HCT116 (cell line): Measurements from ENCODE around the gene TMEM247. TPM values are rescaled to one million over a fixed set of nuclear protein-coding genes. Genes with fewer than 3 reads are reported as not detected.

Source experiments
- ATAC-seq: fragments of 200-7000 bp; cut with Tn5 transposase; 2 replicates; pipeline ENCODE4 v1.9.1; 2020; ENCODE audit warnings: mild to moderate bottlenecking, moderate library complexity
- BruUV-seq: library from RNA; stranded (reverse); fragments of 400-500 nt; replicated peaks from 2 replicates; lab custom pipeline; 2021; lab: Mats Ljungman, UMichigan
- CTCF ChIA-PET: fragments of 300-600 bp; sonication (Branson Sonifier 250); formaldehyde crosslinking; loops from one replicate; lab custom pipeline; 2021; ENCODE audit warnings: antibody characterized with exemption; lab: Charles Lee
- POLR2A ChIA-PET: fragments of 300-600, 350-600 bp; sonication (Branson Sonifier 250); formaldehyde crosslinking; loops from one replicate; lab custom pipeline; 2021; ENCODE audit warnings: antibody characterized with exemption; lab: Charles Lee
- RAD21 ChIA-PET, 2 experiments: fragments of 300-600 bp; sonication (Branson Sonifier 250); formaldehyde crosslinking; loops; one replicate each; lab custom pipeline; 2023; ENCODE audit warnings: low total read pairs in 2 of 2; ENCODE audit not compliant: uncharacterized antibody in 2 of 2, unreplicated experiment in 2 of 2, low non-redundant PET in 1 of 2; lab: Charles Lee
- DNase-seq: peaks from one replicate; pipeline ENCODE4 v3.0.0-alpha.2; 2010; ENCODE audit warnings: low read depth, low spot score
- H2AFZ ChIP-seq: fragments of 200-600 bp; shearing (Covaris generic), sonication (generic); 2 replicates; pipeline ENCODE4 v1.6.1; 2017; ENCODE audit warnings: low read depth, mixed run types, mixed read lengths, antibody characterized with exemption, low read length; ENCODE audit not compliant: poor library complexity, severe bottlenecking
- H3K27ac ChIP-seq: 2 replicates; pipeline ENCODE4 v1.5.1; 2012; ENCODE audit warnings: low read depth, low read length
- H3K27me3 ChIP-seq: fragments of 200-600 bp; sonication (generic); 2 replicates; pipeline ENCODE4 v1.6.1; 2016; ENCODE audit warnings: mixed run types, low read length, mixed read lengths; ENCODE audit not compliant: insufficient read depth
- H3K36me3 ChIP-seq, 2 experiments: fragments of 200-500 bp in 1 of 2; fragments of 200-600 bp in 1 of 2; sonication (Bioruptor generic) in 1 of 2; sonication (generic) in 1 of 2; 2 replicates each; pipeline versions ENCODE4 v1.5.1 to v1.6.1; 2014 to 2016; ENCODE audit warnings: low read length in 2 of 2, inconsistent platforms in 1 of 2, mixed read lengths in 1 of 2, mixed run types in 1 of 2; ENCODE audit not compliant: insufficient read depth in 2 of 2, control insufficient read depth in 1 of 2
- H3K4me1 ChIP-seq, 2 experiments: fragments of 200-600 bp in 1 of 2; sonication (generic) in 1 of 2; 2 replicates each; pipeline versions ENCODE4 v1.5.1 to v1.6.1; 2012 to 2017; ENCODE audit warnings: low read length in 2 of 2, inconsistent platforms in 1 of 2, mild to moderate bottlenecking in 1 of 2, mixed read lengths in 1 of 2, mixed run types in 1 of 2, moderate library complexity in 1 of 2; ENCODE audit not compliant: insufficient read depth in 2 of 2, control insufficient read depth in 1 of 2
- H3K4me2 ChIP-seq: fragments of 200-600 bp; sonication (generic); 2 replicates; pipeline ENCODE4 v1.6.1; 2017; ENCODE audit warnings: mixed run types, low read length, mixed read lengths
- H3K4me3 ChIP-seq, 2 experiments: fragments of 200-600 bp in 1 of 2; sonication (generic) in 1 of 2; replicated peaks in 1 of 2; 2 replicates each; pipeline ENCODE4 v1.5.1; 2011 to 2016; ENCODE audit warnings: low read length in 2 of 2, control low read depth in 1 of 2, low read depth in 1 of 2, mild to moderate bottlenecking in 1 of 2, mixed read lengths in 1 of 2, mixed run types in 1 of 2
- H3K79me2 ChIP-seq: fragments of 200-600 bp; sonication (generic); 2 replicates; pipeline ENCODE4 v1.6.1; 2017; ENCODE audit warnings: mild to moderate bottlenecking, mixed run types, low read length, moderate library complexity, mixed read lengths; ENCODE audit not compliant: insufficient read depth
- H3K9ac ChIP-seq: fragments of 200-600 bp; sonication (generic); 2 replicates; pipeline ENCODE4 v1.6.1; 2016; ENCODE audit warnings: low read length, mixed read lengths
- H3K9me2 ChIP-seq: fragments of 200-600 bp; sonication (generic), shearing (Covaris generic); 2 replicates; pipeline ENCODE4 v1.6.1; 2017; ENCODE audit warnings: mixed run types, mild to moderate bottlenecking, moderate library complexity; ENCODE audit not compliant: insufficient read depth
- H3K9me3 ChIP-seq, 2 experiments: fragments of 200-500 bp in 1 of 2; fragments of 200-600 bp in 1 of 2; sonication (Bioruptor generic) in 1 of 2; sonication (generic) in 1 of 2; 2 replicates each; pipeline ENCODE4 v1.6.1; 2014 to 2017; ENCODE audit warnings: low read length in 2 of 2, mixed read lengths in 2 of 2, inconsistent platforms in 1 of 2, low read depth in 1 of 2, mild to moderate bottlenecking in 1 of 2, mixed run types in 1 of 2, moderate library complexity in 1 of 2; ENCODE audit not compliant: control insufficient read depth in 1 of 2, insufficient read depth in 1 of 2
- H4K20me1 ChIP-seq: fragments of 200-600 bp; sonication (generic), shearing (Covaris generic); 2 replicates; pipeline ENCODE4 v1.6.1; 2017; ENCODE audit warnings: mixed run types, mild to moderate bottlenecking, moderate library complexity; ENCODE audit not compliant: insufficient read depth
- CEBPB ChIP-seq: IDR thresholded peaks from 2 replicates; pipeline ENCODE4 v1.6.1; 2012; ENCODE audit warnings: low read depth
- EGR1 ChIP-seq: IDR thresholded peaks from 2 replicates; pipeline ENCODE4 v1.6.1; 2012; ENCODE audit warnings: low read depth
- ELF1 ChIP-seq: IDR thresholded peaks from 2 replicates; pipeline ENCODE4 v1.6.1; 2012; ENCODE audit warnings: low read depth, borderline replicate concordance
- EZH2phosphoT487 ChIP-seq: fragments of 200-600 bp; IDR thresholded peaks from 2 replicates; pipeline ENCODE4 v1.6.1; 2018; ENCODE audit warnings: antibody characterized with exemption, borderline replicate concordance
- FOSL1 ChIP-seq: IDR thresholded peaks from 2 replicates; pipeline ENCODE4 v1.6.1; 2012; ENCODE audit warnings: low read depth
- JUND ChIP-seq: IDR thresholded peaks from 2 replicates; pipeline ENCODE4 v1.6.1; 2012
- POLR2A ChIP-seq: IDR thresholded peaks from 2 replicates; pipeline ENCODE4 v1.7.0; 2011; ENCODE audit warnings: borderline replicate concordance; ENCODE audit not compliant: insufficient read depth, insufficient read length; ENCODE audit errors: extremely low read depth
- POLR2AphosphoS5 ChIP-seq: IDR thresholded peaks from 2 replicates; pipeline ENCODE4 v1.6.1; 2011; ENCODE audit warnings: mild to moderate bottlenecking, low read depth, low read length, moderate library complexity
- RAD21 ChIP-seq: IDR thresholded peaks from 2 replicates; pipeline ENCODE4 v1.6.1; 2012; ENCODE audit warnings: low read depth, mild to moderate bottlenecking
- SIN3A ChIP-seq: IDR thresholded peaks from 2 replicates; pipeline ENCODE4 v1.6.1; 2012; ENCODE audit warnings: low read depth
- SP1 ChIP-seq: IDR thresholded peaks from 2 replicates; pipeline ENCODE4 v1.6.1; 2012; ENCODE audit warnings: low read depth
- SRF ChIP-seq: IDR thresholded peaks from 2 replicates; pipeline ENCODE4 v1.6.1; 2012; ENCODE audit warnings: low read depth
- TCF7L2 ChIP-seq: IDR thresholded peaks from 2 replicates; pipeline ENCODE4 v1.7.0; 2011; ENCODE audit warnings: borderline replicate concordance, inconsistent platforms; ENCODE audit not compliant: insufficient read depth, insufficient read length; ENCODE audit errors: extremely low read depth
- YY1 ChIP-seq: IDR thresholded peaks from 2 replicates; pipeline ENCODE4 v1.6.1; 2011; ENCODE audit warnings: low read length, low read depth, moderate library complexity, mild to moderate bottlenecking; ENCODE audit not compliant: insufficient replicate concordance; ENCODE audit errors: extremely low read depth
- ZFX ChIP-seq: fragments of 450-650 bp; IDR thresholded peaks from 2 replicates; pipeline ENCODE4 v1.6.1; 2017
- ZNF274 ChIP-seq: fragments of 200-500 bp; sonication (Bioruptor generic); IDR thresholded peaks from 2 replicates; pipeline ENCODE4 v1.6.1; 2014; ENCODE audit warnings: mild to moderate bottlenecking, low read depth, low read length, inconsistent platforms
- intact Hi-C: fragments of 100-400 bp; cut with micrococcal nuclease; formaldehyde crosslinking; loops from 2 replicates; pipeline ENCODE4 v1.10.0; 2022
- total RNA-seq: library from RNA; stranded (reverse); gene quantifications from one replicate; pipeline ENCODE4 v1.2.1, GENCODE V29; 2021; ENCODE audit not compliant: unreplicated experiment
- TF ChIP-seq, protein P1 (sequence below): IDR thresholded peaks from 2 replicates; pipeline ENCODE4 v1.6.1; 2011; ENCODE audit warnings: mild to moderate bottlenecking, low read length, moderate library complexity; ENCODE audit not compliant: insufficient replicate concordance; ENCODE audit errors: extremely low read depth
- TF ChIP-seq, protein P2 (sequence below): IDR thresholded peaks from 2 replicates; pipeline ENCODE4 v1.6.1; 2012
- TF ChIP-seq, protein P3 (sequence below): IDR thresholded peaks from 2 replicates; pipeline ENCODE4 v1.6.1; 2012
- TF ChIP-seq, protein P4 (sequence below), 3 experiments: fragments of 200-600 bp in 1 of 3; sonication (generic) in 1 of 3; IDR thresholded peaks in 2 of 3; conservative IDR thresholded peaks in 1 of 3; 2 replicates each; pipeline ENCODE4 v1.5.1; 2012 to 2017; ENCODE audit warnings: low read depth in 2 of 3, low read length in 2 of 3, antibody characterized with exemption in 1 of 3, borderline replicate concordance in 1 of 3, control low read depth in 1 of 3, mild to moderate bottlenecking in 1 of 3, mixed read lengths in 1 of 3, mixed run types in 1 of 3, moderate library complexity in 1 of 3; ENCODE audit not compliant: insufficient read depth in 1 of 3

Gene TMEM247
- total RNA-seq, 1 experiment from 2014 or later, result not detected

GRCh38 chr2:46448111-46448510 lies 31.3 kb upstream of the TMEM247 start:
- H3K9me3 ChIP-seq, result no peaks in the 10 kb centered on the region
- no peak for ATAC-seq
- H3K27ac ChIP-seq, result no peak overlapping the region
- H2AFZ ChIP-seq, result no peak overlapping the region
- no peak for DNase-seq
- H4K20me1 ChIP-seq, result no peaks in the 10 kb centered on the region
- H3K79me2 ChIP-seq, result no peaks in the 10 kb centered on the region
- H3K4me2 ChIP-seq, result no peak overlapping the region
- H3K9ac ChIP-seq, result no peak overlapping the region
- no peaks in the 10 kb centered on the region for H3K4me1 ChIP-seq
- no peak overlapping the region for H3K4me3 ChIP-seq
- intact Hi-C loops, result no loop called here
- no peaks in the 10 kb centered on the region for H3K9me2 ChIP-seq
- ChIA-PET CTCF (no interaction called here), RAD21 (no interaction called here), POLR2A (no interaction called here)
- no TSS peak for BruUV-seq
- H3K36me3 ChIP-seq, result no peaks in the 10 kb centered on the region
- no peaks in the 10 kb centered on the region for H3K27me3 ChIP-seq
- TF ChIP-seq CEBPB, result no peak
- TF ChIP-seq ELF1, result no peak
- no peak for TF ChIP-seq SP1
- TF ChIP-seq TCF7L2, result no peak
- no peak for TF ChIP-seq ZNF274
- no peak for TF ChIP-seq POLR2AphosphoS5
- TF ChIP-seq FOSL1, result no peak
- TF ChIP-seq, protein P1, sequence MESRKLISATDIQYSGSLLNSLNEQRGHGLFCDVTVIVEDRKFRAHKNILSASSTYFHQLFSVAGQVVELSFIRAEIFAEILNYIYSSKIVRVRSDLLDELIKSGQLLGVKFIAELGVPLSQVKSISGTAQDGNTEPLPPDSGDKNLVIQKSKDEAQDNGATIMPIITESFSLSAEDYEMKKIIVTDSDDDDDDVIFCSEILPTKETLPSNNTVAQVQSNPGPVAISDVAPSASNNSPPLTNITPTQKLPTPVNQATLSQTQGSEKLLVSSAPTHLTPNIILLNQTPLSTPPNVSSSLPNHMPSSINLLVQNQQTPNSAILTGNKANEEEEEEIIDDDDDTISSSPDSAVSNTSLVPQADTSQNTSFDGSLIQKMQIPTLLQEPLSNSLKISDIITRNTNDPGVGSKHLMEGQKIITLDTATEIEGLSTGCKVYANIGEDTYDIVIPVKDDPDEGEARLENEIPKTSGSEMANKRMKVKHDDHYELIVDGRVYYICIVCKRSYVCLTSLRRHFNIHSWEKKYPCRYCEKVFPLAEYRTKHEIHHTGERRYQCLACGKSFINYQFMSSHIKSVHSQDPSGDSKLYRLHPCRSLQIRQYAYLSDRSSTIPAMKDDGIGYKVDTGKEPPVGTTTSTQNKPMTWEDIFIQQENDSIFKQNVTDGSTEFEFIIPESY, result no peak
- no peak for TF ChIP-seq SRF
- no peak for TF ChIP-seq EZH2phosphoT487
- TF ChIP-seq RAD21, result no peak
- TF ChIP-seq ZFX, result no peak
- TF ChIP-seq, protein P2, sequence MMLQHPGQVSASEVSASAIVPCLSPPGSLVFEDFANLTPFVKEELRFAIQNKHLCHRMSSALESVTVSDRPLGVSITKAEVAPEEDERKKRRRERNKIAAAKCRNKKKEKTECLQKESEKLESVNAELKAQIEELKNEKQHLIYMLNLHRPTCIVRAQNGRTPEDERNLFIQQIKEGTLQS, result no peak
- TF ChIP-seq, protein P3, sequence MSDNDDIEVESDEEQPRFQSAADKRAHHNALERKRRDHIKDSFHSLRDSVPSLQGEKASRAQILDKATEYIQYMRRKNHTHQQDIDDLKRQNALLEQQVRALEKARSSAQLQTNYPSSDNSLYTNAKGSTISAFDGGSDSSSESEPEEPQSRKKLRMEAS, result no peak
- TF ChIP-seq, protein P4, sequence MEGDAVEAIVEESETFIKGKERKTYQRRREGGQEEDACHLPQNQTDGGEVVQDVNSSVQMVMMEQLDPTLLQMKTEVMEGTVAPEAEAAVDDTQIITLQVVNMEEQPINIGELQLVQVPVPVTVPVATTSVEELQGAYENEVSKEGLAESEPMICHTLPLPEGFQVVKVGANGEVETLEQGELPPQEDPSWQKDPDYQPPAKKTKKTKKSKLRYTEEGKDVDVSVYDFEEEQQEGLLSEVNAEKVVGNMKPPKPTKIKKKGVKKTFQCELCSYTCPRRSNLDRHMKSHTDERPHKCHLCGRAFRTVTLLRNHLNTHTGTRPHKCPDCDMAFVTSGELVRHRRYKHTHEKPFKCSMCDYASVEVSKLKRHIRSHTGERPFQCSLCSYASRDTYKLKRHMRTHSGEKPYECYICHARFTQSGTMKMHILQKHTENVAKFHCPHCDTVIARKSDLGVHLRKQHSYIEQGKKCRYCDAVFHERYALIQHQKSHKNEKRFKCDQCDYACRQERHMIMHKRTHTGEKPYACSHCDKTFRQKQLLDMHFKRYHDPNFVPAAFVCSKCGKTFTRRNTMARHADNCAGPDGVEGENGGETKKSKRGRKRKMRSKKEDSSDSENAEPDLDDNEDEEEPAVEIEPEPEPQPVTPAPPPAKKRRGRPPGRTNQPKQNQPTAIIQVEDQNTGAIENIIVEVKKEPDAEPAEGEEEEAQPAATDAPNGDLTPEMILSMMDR (IDR thresholded peaks at IDR 0.05 in 2 of 3, conservative IDR thresholded peaks at IDR 0.05 in 1 of 3; ENCODE audit: borderline replicate concordance in 1 of 3, insufficient read depth in 1 of 3, low read depth in 2 of 3, low read length in 2 of 3), result no peak
- no peak for TF ChIP-seq EGR1
- TF ChIP-seq YY1, result no peak
- TF ChIP-seq SIN3A, result no peak
- no peak for TF ChIP-seq JUND
- TF ChIP-seq POLR2A, result no peak
